Measurements from ENCODE around the gene RAG2.

The RAG2 gene

GRCh38 chr11:36627471-36627870, 29.4 kb upstream of the RAG2 start:
- ChIA-PET CTCF (interaction anchor here (1.9 kb wide), 1 partner anchor 64 kb away, joined by 9 read pairs; no protein-coding TSS in a partner anchor), POLR2A (no interaction called here)
- TF ChIP-seq, protein P1, sequence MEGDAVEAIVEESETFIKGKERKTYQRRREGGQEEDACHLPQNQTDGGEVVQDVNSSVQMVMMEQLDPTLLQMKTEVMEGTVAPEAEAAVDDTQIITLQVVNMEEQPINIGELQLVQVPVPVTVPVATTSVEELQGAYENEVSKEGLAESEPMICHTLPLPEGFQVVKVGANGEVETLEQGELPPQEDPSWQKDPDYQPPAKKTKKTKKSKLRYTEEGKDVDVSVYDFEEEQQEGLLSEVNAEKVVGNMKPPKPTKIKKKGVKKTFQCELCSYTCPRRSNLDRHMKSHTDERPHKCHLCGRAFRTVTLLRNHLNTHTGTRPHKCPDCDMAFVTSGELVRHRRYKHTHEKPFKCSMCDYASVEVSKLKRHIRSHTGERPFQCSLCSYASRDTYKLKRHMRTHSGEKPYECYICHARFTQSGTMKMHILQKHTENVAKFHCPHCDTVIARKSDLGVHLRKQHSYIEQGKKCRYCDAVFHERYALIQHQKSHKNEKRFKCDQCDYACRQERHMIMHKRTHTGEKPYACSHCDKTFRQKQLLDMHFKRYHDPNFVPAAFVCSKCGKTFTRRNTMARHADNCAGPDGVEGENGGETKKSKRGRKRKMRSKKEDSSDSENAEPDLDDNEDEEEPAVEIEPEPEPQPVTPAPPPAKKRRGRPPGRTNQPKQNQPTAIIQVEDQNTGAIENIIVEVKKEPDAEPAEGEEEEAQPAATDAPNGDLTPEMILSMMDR (IDR thresholded peaks at IDR 0.05; ENCODE audit: insufficient read depth, low read length, missing control alignments) = no peak
- H3K4me3 ChIP-seq (ENCODE audit: low read depth, low read length) = no peak overlapping the region
- DNase-seq (ENCODE audit: low read depth, low spot score) = no peak

GRCh38 chr11:36627006-36627405, 29.0 kb upstream of the RAG2 start:
- no peak overlapping the region for H3K4me3 ChIP-seq (ENCODE audit: low read depth, low read length)
- ChIA-PET POLR2A (no interaction called here), CTCF (interaction anchor here (1.9 kb wide), 1 partner anchor 64 kb away, joined by 9 read pairs; no protein-coding TSS in a partner anchor)
- DNase-seq (ENCODE audit: low read depth, low spot score) = no peak
- TF ChIP-seq, protein P1 (IDR thresholded peaks at IDR 0.05; ENCODE audit: insufficient read depth, low read length, missing control alignments) = no peak

DNA sequence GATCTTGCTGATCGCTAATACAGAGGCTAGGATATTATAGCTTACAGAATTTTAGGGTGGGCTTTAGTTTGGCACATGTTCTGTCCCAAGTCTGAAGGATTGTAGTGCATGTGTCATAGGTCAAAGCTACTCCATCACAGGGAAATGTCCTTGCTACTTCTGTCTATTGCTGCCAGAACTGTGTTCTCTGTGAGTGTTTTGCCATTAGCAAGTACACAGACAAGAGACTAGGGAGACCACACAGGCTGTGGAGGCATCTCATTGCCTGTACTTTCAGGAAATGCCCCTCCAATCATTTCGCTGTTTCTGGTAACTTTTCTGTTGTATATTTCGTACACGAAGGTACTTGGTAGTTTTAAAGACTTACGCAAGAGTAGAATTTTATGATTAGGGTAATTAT, 25.5 kb upstream of the RAG2 start:
- CTCF ChIA-PET = interaction anchor here (0.7 to 4.1 kb wide), 10 partner anchors 10 to 59 kb away, joined by 3 to 59 read pairs (median 3); no protein-coding TSS in a partner anchor

DNA sequence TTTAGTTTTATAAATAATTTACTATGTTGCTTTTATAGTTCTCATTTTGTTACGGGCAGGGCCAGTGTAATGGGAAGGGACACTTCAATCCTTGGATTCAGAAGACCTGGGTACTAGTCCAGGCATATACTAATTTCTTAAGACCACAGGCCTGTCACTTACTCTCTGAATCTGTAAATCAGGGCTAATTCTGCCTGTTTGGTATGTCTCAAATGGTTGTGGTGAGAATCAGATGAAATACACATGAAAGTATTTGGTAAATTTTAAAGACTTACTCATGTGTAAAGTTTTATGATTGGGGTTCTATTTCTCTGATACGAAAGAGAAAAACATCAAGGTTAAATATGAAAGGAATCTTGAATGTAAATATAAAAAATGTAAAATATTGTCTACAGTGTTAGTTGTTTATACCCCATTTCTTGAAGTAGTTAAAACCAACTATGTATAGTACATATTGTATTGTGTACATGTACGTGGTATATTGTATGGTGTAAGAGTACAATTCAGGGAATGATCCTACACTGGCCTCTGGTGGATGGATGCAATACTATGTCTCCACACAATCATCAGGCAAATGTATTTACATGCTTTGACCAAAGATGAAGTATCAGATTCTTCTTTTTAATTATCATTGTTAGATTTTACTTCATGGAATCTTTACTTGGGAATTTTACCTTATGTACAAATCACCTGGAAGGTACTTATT, 24.5 kb upstream of the RAG2 start:
- TF ChIP-seq, protein P1 (IDR thresholded peaks at IDR 0.05; ENCODE audit: insufficient read depth, low read length, missing control alignments) = peak; percentile 53
- peak; percentile 4 for DNase-seq (ENCODE audit: low read depth, low spot score)
- ChIA-PET CTCF (interaction anchor here (0.5 to 5.3 kb wide), 12 partner anchors 9 to 63 kb away, joined by 3 to 59 read pairs (median 3); no protein-coding TSS in a partner anchor), POLR2A (no interaction called here)
- H3K4me3 ChIP-seq (ENCODE audit: low read depth, low read length) = no peak overlapping the region

More for the DNA sequence above, 25.5 kb upstream of the RAG2 start:
- H3K4me3 ChIP-seq (ENCODE audit: low read depth, low read length) = no peak overlapping the region
- POLR2A ChIA-PET = no interaction called here
- no peak for DNase-seq (ENCODE audit: low read depth, low spot score)
- TF ChIP-seq, protein P1 (IDR thresholded peaks at IDR 0.05; ENCODE audit: insufficient read depth, low read length, missing control alignments) = no peak

DNA sequence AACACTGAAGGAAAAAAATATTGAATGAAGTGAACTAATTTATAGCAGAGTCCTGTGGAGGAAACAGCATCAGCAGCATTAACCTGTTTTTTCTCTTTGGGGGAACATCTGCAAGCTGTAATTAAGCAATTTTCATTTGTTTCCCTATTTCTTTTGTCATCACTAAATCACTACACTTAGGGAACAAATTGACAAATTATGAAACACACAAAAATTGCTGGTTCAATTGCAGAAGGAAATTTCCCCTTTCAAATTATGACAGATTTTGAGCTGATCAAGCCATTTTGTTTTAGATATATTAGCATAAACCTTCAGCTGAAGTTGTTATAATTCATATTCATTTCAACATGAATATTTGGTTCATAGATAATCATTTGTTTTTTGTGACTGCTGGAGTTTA, 22.2 kb upstream of the RAG2 start:
- no peak overlapping the region for H3K4me3 ChIP-seq (ENCODE audit: low read depth, low read length)

GRCh38 chr11:36619502-36619901, 21.5 kb upstream of the RAG2 start:
- TF ChIP-seq, protein P1 (IDR thresholded peaks at IDR 0.05; ENCODE audit: insufficient read depth, low read length, missing control alignments) = no peak
- ChIA-PET CTCF (interaction anchor here (1.0 to 5.3 kb wide), 3 partner anchors 53 to 109 kb away, joined by 3 to 55 read pairs (median 7); partner anchors contain the start of gene RAG1), POLR2A (no interaction called here)
- H3K4me3 ChIP-seq (ENCODE audit: low read depth, low read length) = no peak overlapping the region
- DNase-seq (ENCODE audit: low read depth, low spot score) = no peak

More for the DNA sequence above, 22.2 kb upstream of the RAG2 start:
- DNase-seq (ENCODE audit: low read depth, low spot score) = no peak
- ChIA-PET CTCF (interaction anchor here (5.3 kb wide), 1 partner anchor 57 kb away, joined by 55 read pairs; no protein-coding TSS in a partner anchor), POLR2A (no interaction called here)
- TF ChIP-seq, protein P1 (IDR thresholded peaks at IDR 0.05; ENCODE audit: insufficient read depth, low read length, missing control alignments) = no peak
